ENCODE data around the gene KLHL28.
A peak's percentile ranks its signal among the peaks of the same experiment; 100 is the strongest.

Gene KLHL28

GRCh38 chr14:44952391-44953110 is 9.2 kb downstream of the KLHL28 start:
- Mint-ChIP-seq H3K36me3 (ENCODE audit: insufficient read depth) (peaks cover 17% of the 10 kb centered on the region), H3K4me1 (peaks cover 35% of the 10 kb centered on the region), H3K27ac (ENCODE audit: low read depth) (no peak overlapping the region), H3K27me3 (no peaks in the 10 kb centered on the region), H3K4me3 (no peak overlapping the region), H3K9me3 (no peaks in the 10 kb centered on the region)
- DNase-seq (ENCODE audit: low spot score in 2 of 2) (no peak), ATAC-seq (replicated peaks; ENCODE audit: extremely low read depth, poor library complexity, severe bottlenecking) (no peak)

- no peaks in the 10 kb centered on the region for H3K27me3 Mint-ChIP-seq
- H3K4me3 Mint-ChIP-seq, result no peak overlapping the region
- ATAC-seq (replicated peaks; ENCODE audit: extremely low read depth, poor library complexity, severe bottlenecking) (no peak), DNase-seq (ENCODE audit: low spot score in 2 of 2) (no peak)
- no peaks in the 10 kb centered on the region for H3K9me3 Mint-ChIP-seq
- H3K4me1 Mint-ChIP-seq, result peaks cover 34% of the 10 kb centered on the region
- H3K36me3 Mint-ChIP-seq (ENCODE audit: insufficient read depth), result peaks cover 17% of the 10 kb centered on the region
- no peak overlapping the region for H3K27ac Mint-ChIP-seq (ENCODE audit: low read depth)
Measured at GRCh38 chr14:44951051-44951450, 10.7 kb downstream of the KLHL28 start.

GRCh38 chr14:44945264-44945663 is 16.5 kb downstream of the KLHL28 start:
- Mint-ChIP-seq H3K36me3 (ENCODE audit: insufficient read depth) (peaks cover 32% of the 10 kb centered on the region), H3K9me3 (no peaks in the 10 kb centered on the region), H3K4me1 (peaks cover 52% of the 10 kb centered on the region)

GRCh38 chr14:44944107-44944506 is 17.6 kb downstream of the KLHL28 start:
- H3K27ac Mint-ChIP-seq (ENCODE audit: low read depth), result no peak overlapping the region
- H3K9me3 Mint-ChIP-seq, result no peaks in the 10 kb centered on the region
- H3K4me3 Mint-ChIP-seq, result no peak overlapping the region
- H3K4me1 Mint-ChIP-seq, result peaks cover 52% of the 10 kb centered on the region
- peaks cover 37% of the 10 kb centered on the region for H3K36me3 Mint-ChIP-seq (ENCODE audit: insufficient read depth)
- ATAC-seq (replicated peaks; ENCODE audit: extremely low read depth, poor library complexity, severe bottlenecking) (no peak), DNase-seq (ENCODE audit: low spot score in 2 of 2) (no peak)
- no peaks in the 10 kb centered on the region for H3K27me3 Mint-ChIP-seq

More at GRCh38 chr14:44945264-44945663, 16.5 kb downstream of the KLHL28 start:
- ATAC-seq (replicated peaks; ENCODE audit: extremely low read depth, poor library complexity, severe bottlenecking) (no peak), DNase-seq (ENCODE audit: low spot score in 2 of 2) (no peak)
- H3K27ac Mint-ChIP-seq (ENCODE audit: low read depth), result no peak overlapping the region
- H3K27me3 Mint-ChIP-seq, result no peaks in the 10 kb centered on the region
- H3K4me3 Mint-ChIP-seq, result no peak overlapping the region

- no peaks in the 10 kb centered on the region for H3K9me3 Mint-ChIP-seq
- H3K27me3 Mint-ChIP-seq, result no peaks in the 10 kb centered on the region
- H3K4me1 Mint-ChIP-seq, result peaks cover 46% of the 10 kb centered on the region
- ATAC-seq (replicated peaks; ENCODE audit: extremely low read depth, poor library complexity, severe bottlenecking), result no peak
- no peak overlapping the region for H3K4me3 Mint-ChIP-seq
- no peak for DNase-seq (ENCODE audit: low spot score in 2 of 2)
- peaks cover 36% of the 10 kb centered on the region for H3K36me3 Mint-ChIP-seq (ENCODE audit: insufficient read depth)
- H3K27ac Mint-ChIP-seq (ENCODE audit: low read depth), result peak overlapping the region; percentile 14
Measured at GRCh38 chr14:44942436-44942835, 19.3 kb downstream of the KLHL28 start.

GRCh38 chr14:44941591-44941990 is 20.2 kb downstream of the KLHL28 start:
- Mint-ChIP-seq H3K9me3 (no peaks in the 10 kb centered on the region), H3K4me3 (no peak overlapping the region), H3K4me1 (peaks cover 41% of the 10 kb centered on the region), H3K27ac (ENCODE audit: low read depth) (peak overlapping the region; percentile 12), H3K36me3 (ENCODE audit: insufficient read depth) (peaks cover 34% of the 10 kb centered on the region), H3K27me3 (no peaks in the 10 kb centered on the region)
- DNase-seq (ENCODE audit: low spot score in 2 of 2) (no peak), ATAC-seq (replicated peaks; ENCODE audit: extremely low read depth, poor library complexity, severe bottlenecking) (no peak)

GRCh38 chr14:44940944-44941343 is 20.8 kb downstream of the KLHL28 start:
- H3K4me1 Mint-ChIP-seq, result peaks cover 48% of the 10 kb centered on the region
- H3K9me3 Mint-ChIP-seq, result no peaks in the 10 kb centered on the region
- DNase-seq (ENCODE audit: low spot score in 2 of 2) (no peak), ATAC-seq (replicated peaks; ENCODE audit: extremely low read depth, poor library complexity, severe bottlenecking) (no peak)
- peak overlapping the region; percentile 4 for H3K4me3 Mint-ChIP-seq
- H3K27ac Mint-ChIP-seq (ENCODE audit: low read depth), result no peak overlapping the region
- peaks cover 36% of the 10 kb centered on the region for H3K36me3 Mint-ChIP-seq (ENCODE audit: insufficient read depth)
- no peaks in the 10 kb centered on the region for H3K27me3 Mint-ChIP-seq

- Mint-ChIP-seq H3K27ac (ENCODE audit: low read depth) (no peak overlapping the region), H3K4me3 (no peak overlapping the region), H3K4me1 (peaks cover 52% of the 10 kb centered on the region), H3K9me3 (no peaks in the 10 kb centered on the region), H3K27me3 (no peaks in the 10 kb centered on the region), H3K36me3 (ENCODE audit: insufficient read depth) (peaks cover 30% of the 10 kb centered on the region)
- ATAC-seq (replicated peaks; ENCODE audit: extremely low read depth, poor library complexity, severe bottlenecking) (no peak), DNase-seq (ENCODE audit: low spot score in 2 of 2) (no peak)
Measured at GRCh38 chr14:44940211-44940610, 21.5 kb downstream of the KLHL28 start.

GRCh38 chr14:44937547-44937946 is 24.2 kb downstream of the KLHL28 start:
- Mint-ChIP-seq H3K4me1 (peaks cover 48% of the 10 kb centered on the region), H3K27ac (ENCODE audit: low read depth) (no peak overlapping the region), H3K36me3 (ENCODE audit: insufficient read depth) (peaks cover 23% of the 10 kb centered on the region), H3K27me3 (no peaks in the 10 kb centered on the region), H3K9me3 (no peaks in the 10 kb centered on the region), H3K4me3 (no peak overlapping the region)
- DNase-seq (ENCODE audit: low spot score in 2 of 2) (no peak), ATAC-seq (replicated peaks; ENCODE audit: extremely low read depth, poor library complexity, severe bottlenecking) (no peak)

GRCh38 chr14:44935155-44935554 is 26.6 kb downstream of the KLHL28 start:
- H3K4me3 Mint-ChIP-seq, result no peak overlapping the region
- H3K9me3 Mint-ChIP-seq, result no peaks in the 10 kb centered on the region
- H3K4me1 Mint-ChIP-seq, result peaks cover 25% of the 10 kb centered on the region
- DNase-seq (ENCODE audit: low spot score in 2 of 2) (no peak), ATAC-seq (replicated peaks; ENCODE audit: extremely low read depth, poor library complexity, severe bottlenecking) (no peak)
- H3K36me3 Mint-ChIP-seq (ENCODE audit: insufficient read depth), result peaks cover 17% of the 10 kb centered on the region
- no peaks in the 10 kb centered on the region for H3K27me3 Mint-ChIP-seq
- peak overlapping the region; percentile 10 for H3K27ac Mint-ChIP-seq (ENCODE audit: low read depth)

GRCh38 chr14:44928793-44929192 is 33.0 kb downstream of the KLHL28 start:
- Mint-ChIP-seq H3K4me3 (no peak overlapping the region), H3K27me3 (no peaks in the 10 kb centered on the region), H3K4me1 (no peaks in the 10 kb centered on the region), H3K27ac (ENCODE audit: low read depth) (no peak overlapping the region), H3K9me3 (no peaks in the 10 kb centered on the region), H3K36me3 (ENCODE audit: insufficient read depth) (peaks cover 13% of the 10 kb centered on the region)
- DNase-seq (ENCODE audit: low spot score in 2 of 2) (no peak), ATAC-seq (replicated peaks; ENCODE audit: extremely low read depth, poor library complexity, severe bottlenecking) (no peak)

- no peak overlapping the region for H3K4me3 Mint-ChIP-seq
- ATAC-seq (replicated peaks; ENCODE audit: extremely low read depth, poor library complexity, severe bottlenecking) (no peak), DNase-seq (ENCODE audit: low spot score in 2 of 2) (no peak)
- peaks cover 35% of the 10 kb centered on the region for H3K27me3 Mint-ChIP-seq
- H3K9me3 Mint-ChIP-seq, result no peaks in the 10 kb centered on the region
- H3K4me1 Mint-ChIP-seq, result no peaks in the 10 kb centered on the region
- no peak overlapping the region for H3K27ac Mint-ChIP-seq (ENCODE audit: low read depth)
- peaks cover 1% of the 10 kb centered on the region for H3K36me3 Mint-ChIP-seq (ENCODE audit: insufficient read depth)
Measured at GRCh38 chr14:44914849-44915248, 46.9 kb downstream of the KLHL28 start.

- no peaks in the 10 kb centered on the region for H3K9me3 Mint-ChIP-seq
- peaks cover 4% of the 10 kb centered on the region for H3K36me3 Mint-ChIP-seq (ENCODE audit: insufficient read depth)
- peak overlapping the region; percentile 11 for H3K4me3 Mint-ChIP-seq
- H3K27ac Mint-ChIP-seq (ENCODE audit: low read depth), result no peak overlapping the region
- DNase-seq (ENCODE audit: low spot score in 2 of 2), result no peak
- no peak for ATAC-seq (replicated peaks; ENCODE audit: extremely low read depth, poor library complexity, severe bottlenecking)
- H3K27me3 Mint-ChIP-seq, result peaks cover 41% of the 10 kb centered on the region
- H3K4me1 Mint-ChIP-seq, result no peaks in the 10 kb centered on the region
Measured at GRCh38 chr14:44912041-44912869, 49.5 kb downstream of the KLHL28 start.

Data from central memory CD8-positive, alpha-beta T cell (primary cell).